WTC11 (cell line): ENCODE measurements around the gene SH3BP5.

Source experiments
- TF ChIP-seq, protein P1 (sequence below): fragments of 200-600 bp; IDR thresholded peaks from 2 replicates; pipeline ENCODE4 v1.8.0; 2022; ENCODE audit warnings: antibody characterized with exemption
- TF ChIP-seq, protein P2 (sequence below): sonication (generic); formaldehyde crosslinking; IDR thresholded peaks from 2 replicates; pipeline ENCODE4 v1.8.0; 2022; ENCODE audit warnings: mild to moderate bottlenecking, missing genetic modification reagents
- TF ChIP-seq, protein P3 (sequence below): sonication (generic); formaldehyde crosslinking; IDR thresholded peaks from 2 replicates; pipeline ENCODE4 v1.8.0; 2023; ENCODE audit warnings: mild to moderate bottlenecking, missing genetic modification reagents
- TF ChIP-seq, protein P4 (sequence below): sonication (generic); formaldehyde crosslinking; IDR thresholded peaks from 2 replicates; pipeline ENCODE4 v1.8.1; 2023; ENCODE audit warnings: mild to moderate bottlenecking, missing genetic modification reagents
- TF ChIP-seq, protein P5 (sequence below): sonication (generic); formaldehyde crosslinking; IDR thresholded peaks from 2 replicates; pipeline ENCODE4 v1.8.0; 2022; ENCODE audit warnings: mild to moderate bottlenecking, missing genetic modification reagents
- TF ChIP-seq, protein P6 (sequence below): sonication (generic); formaldehyde crosslinking; IDR thresholded peaks from 2 replicates; pipeline ENCODE4 v1.8.1; 2023; ENCODE audit warnings: mild to moderate bottlenecking, missing genetic modification reagents, moderate library complexity

GRCh38 chr3:15359677-15360397, 27.5 kb upstream of the SH3BP5 start:
- TF ChIP-seq, protein P1, sequence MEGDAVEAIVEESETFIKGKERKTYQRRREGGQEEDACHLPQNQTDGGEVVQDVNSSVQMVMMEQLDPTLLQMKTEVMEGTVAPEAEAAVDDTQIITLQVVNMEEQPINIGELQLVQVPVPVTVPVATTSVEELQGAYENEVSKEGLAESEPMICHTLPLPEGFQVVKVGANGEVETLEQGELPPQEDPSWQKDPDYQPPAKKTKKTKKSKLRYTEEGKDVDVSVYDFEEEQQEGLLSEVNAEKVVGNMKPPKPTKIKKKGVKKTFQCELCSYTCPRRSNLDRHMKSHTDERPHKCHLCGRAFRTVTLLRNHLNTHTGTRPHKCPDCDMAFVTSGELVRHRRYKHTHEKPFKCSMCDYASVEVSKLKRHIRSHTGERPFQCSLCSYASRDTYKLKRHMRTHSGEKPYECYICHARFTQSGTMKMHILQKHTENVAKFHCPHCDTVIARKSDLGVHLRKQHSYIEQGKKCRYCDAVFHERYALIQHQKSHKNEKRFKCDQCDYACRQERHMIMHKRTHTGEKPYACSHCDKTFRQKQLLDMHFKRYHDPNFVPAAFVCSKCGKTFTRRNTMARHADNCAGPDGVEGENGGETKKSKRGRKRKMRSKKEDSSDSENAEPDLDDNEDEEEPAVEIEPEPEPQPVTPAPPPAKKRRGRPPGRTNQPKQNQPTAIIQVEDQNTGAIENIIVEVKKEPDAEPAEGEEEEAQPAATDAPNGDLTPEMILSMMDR: no peak
- TF ChIP-seq, protein P2, sequence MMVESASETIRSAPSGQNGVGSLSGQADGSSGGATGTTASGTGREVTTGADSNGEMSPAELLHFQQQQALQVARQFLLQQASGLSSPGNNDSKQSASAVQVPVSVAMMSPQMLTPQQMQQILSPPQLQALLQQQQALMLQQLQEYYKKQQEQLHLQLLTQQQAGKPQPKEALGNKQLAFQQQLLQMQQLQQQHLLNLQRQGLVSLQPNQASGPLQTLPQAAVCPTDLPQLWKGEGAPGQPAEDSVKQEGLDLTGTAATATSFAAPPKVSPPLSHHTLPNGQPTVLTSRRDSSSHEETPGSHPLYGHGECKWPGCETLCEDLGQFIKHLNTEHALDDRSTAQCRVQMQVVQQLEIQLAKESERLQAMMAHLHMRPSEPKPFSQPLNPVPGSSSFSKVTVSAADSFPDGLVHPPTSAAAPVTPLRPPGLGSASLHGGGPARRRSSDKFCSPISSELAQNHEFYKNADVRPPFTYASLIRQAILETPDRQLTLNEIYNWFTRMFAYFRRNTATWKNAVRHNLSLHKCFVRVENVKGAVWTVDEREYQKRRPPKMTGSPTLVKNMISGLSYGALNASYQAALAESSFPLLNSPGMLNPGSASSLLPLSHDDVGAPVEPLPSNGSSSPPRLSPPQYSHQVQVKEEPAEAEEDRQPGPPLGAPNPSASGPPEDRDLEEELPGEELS: no peak
- TF ChIP-seq, protein P3, sequence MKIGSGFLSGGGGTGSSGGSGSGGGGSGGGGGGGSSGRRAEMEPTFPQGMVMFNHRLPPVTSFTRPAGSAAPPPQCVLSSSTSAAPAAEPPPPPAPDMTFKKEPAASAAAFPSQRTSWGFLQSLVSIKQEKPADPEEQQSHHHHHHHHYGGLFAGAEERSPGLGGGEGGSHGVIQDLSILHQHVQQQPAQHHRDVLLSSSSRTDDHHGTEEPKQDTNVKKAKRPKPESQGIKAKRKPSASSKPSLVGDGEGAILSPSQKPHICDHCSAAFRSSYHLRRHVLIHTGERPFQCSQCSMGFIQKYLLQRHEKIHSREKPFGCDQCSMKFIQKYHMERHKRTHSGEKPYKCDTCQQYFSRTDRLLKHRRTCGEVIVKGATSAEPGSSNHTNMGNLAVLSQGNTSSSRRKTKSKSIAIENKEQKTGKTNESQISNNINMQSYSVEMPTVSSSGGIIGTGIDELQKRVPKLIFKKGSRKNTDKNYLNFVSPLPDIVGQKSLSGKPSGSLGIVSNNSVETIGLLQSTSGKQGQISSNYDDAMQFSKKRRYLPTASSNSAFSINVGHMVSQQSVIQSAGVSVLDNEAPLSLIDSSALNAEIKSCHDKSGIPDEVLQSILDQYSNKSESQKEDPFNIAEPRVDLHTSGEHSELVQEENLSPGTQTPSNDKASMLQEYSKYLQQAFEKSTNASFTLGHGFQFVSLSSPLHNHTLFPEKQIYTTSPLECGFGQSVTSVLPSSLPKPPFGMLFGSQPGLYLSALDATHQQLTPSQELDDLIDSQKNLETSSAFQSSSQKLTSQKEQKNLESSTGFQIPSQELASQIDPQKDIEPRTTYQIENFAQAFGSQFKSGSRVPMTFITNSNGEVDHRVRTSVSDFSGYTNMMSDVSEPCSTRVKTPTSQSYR (CRISPR knock-in tag): no peak
- TF ChIP-seq, protein P4, sequence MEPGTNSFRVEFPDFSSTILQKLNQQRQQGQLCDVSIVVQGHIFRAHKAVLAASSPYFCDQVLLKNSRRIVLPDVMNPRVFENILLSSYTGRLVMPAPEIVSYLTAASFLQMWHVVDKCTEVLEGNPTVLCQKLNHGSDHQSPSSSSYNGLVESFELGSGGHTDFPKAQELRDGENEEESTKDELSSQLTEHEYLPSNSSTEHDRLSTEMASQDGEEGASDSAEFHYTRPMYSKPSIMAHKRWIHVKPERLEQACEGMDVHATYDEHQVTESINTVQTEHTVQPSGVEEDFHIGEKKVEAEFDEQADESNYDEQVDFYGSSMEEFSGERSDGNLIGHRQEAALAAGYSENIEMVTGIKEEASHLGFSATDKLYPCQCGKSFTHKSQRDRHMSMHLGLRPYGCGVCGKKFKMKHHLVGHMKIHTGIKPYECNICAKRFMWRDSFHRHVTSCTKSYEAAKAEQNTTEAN (CRISPR knock-in tag): no peak
- TF ChIP-seq, protein P5, sequence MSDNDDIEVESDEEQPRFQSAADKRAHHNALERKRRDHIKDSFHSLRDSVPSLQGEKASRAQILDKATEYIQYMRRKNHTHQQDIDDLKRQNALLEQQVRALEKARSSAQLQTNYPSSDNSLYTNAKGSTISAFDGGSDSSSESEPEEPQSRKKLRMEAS (CRISPR knock-in tag): no peak
- TF ChIP-seq, protein P6, sequence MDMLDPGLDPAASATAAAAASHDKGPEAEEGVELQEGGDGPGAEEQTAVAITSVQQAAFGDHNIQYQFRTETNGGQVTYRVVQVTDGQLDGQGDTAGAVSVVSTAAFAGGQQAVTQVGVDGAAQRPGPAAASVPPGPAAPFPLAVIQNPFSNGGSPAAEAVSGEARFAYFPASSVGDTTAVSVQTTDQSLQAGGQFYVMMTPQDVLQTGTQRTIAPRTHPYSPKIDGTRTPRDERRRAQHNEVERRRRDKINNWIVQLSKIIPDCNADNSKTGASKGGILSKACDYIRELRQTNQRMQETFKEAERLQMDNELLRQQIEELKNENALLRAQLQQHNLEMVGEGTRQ (CRISPR knock-in tag): no peak
